Left colon (tissue), 2 donors: ENCODE data around the gene KRT16. TPM values are rescaled to one million over a fixed set of nuclear protein-coding genes. Genes with fewer than 3 reads are reported as not detected.
"Not testable (repeated sequence)": the region's sequence is repeated elsewhere in the genome, so short reads cannot be mapped to it uniquely, and the experiment has no call there.

Source experiments
- ATAC-seq: fragments of 200-7000 bp; cut with Tn5 transposase; one replicate; pipeline ENCODE4 v1.9.1; 2020; ENCODE audit warnings: mild to moderate bottlenecking, moderate library complexity
- DNase-seq, 2 donors: peaks; one replicate each; pipeline ENCODE4 v3.0.0-alpha.2; 2020
- intact Hi-C, 2 donors: fragments of 100-400 bp; cut with DNase I in 1 of 2; cut with micrococcal nuclease in 1 of 2; formaldehyde crosslinking; loops; one replicate each; pipeline versions ENCODE4 v1.11.2 to v1.14.0; 2022; cut with DNase I, micrococcal nuclease
- total RNA-seq, 2 donors: library from RNA; stranded (reverse); fragmentation: NEBNext Ultra II Directional; extraction: Animal tissue kit (Norgen Biotek cat#: 25700); gene quantifications; one replicate each; pipeline ENCODE4 v1.2.1, GENCODE V29; 2021
- donor health status: DM: no; HTN: no; CAD: no.
- donor health status: DM: yes; HTN: yes; CAD: no.

KRT16 gene
- total RNA-seq, 2 donors from 2014 or later = not detected

DNA sequence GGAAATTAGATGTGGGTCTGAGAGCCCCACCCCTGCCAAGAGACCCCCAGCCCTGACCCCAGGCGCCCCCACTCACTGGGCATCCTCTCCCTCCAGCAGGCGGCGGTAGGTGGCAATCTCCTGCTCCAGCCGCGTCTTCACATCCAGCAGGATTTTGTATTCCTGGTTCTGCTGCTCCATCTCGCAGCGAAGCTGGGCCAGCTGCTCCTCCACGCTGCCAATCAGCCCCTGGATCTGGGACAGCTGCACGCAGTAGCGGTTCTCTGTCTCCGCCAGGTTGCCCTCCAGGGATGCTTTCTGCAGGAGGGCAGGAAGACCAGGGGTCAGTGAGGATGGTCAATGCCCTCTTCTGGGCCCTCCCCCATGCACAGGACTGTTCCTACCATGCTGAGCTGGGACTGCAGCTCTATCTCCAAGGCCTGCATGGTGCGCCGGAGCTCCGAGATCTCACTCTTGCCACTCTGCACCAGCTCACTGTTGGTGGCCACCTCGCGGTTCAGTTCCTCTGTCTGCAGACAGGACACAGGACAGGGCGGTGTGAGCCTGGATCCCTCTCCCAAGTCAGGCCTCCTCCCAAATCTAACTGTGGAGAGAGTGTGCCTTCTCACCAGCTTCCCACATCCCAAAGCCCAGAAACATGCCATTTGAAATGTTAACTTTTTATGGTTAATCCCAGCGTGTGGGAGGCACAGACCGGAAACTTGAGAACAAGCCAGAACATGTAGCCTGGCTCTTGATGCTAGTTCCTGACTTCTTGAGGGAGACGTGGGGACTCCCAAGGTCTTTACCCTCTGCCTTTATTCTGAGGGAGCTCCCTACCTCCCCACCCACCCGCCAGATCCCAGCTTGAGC lies 8.2 kb upstream of the KRT16 start:
- no peak for DNase-seq
- intact Hi-C loops = no loop called here
- ATAC-seq = no peak

DNA sequence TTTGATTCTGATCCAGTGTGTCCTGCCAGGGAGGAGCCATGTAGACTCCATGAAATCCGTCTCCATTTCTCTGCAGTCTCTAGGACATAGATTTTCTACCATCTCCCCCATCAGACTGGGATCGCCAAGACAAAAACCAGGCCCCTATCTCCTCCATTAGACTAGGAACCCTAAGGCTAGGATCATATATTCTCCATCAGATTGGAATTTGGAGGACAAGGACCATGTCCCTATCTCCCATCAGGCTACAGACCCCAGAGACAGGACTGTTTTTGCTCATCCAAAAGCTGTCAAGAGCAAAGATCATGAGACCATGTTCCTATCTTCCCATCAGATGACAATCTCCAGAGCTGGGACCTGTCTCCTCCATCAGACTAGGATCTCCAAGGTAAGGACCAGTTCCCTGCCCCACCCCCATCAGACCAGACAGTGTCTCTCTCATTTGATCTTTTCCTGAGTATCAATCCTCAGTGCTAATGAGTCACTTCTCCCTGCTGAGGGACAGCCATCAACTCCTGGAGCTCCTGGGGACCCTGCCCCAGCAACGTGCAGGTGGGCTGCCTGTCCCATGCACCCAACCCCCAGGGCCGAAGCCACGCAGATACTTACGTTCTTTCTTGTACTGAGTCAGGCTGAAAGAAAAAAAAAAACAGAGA lies 7.5 kb upstream of the KRT16 start:
- ATAC-seq, DNase-seq, intact Hi-C loops: not testable (repeated sequence)

DNA sequence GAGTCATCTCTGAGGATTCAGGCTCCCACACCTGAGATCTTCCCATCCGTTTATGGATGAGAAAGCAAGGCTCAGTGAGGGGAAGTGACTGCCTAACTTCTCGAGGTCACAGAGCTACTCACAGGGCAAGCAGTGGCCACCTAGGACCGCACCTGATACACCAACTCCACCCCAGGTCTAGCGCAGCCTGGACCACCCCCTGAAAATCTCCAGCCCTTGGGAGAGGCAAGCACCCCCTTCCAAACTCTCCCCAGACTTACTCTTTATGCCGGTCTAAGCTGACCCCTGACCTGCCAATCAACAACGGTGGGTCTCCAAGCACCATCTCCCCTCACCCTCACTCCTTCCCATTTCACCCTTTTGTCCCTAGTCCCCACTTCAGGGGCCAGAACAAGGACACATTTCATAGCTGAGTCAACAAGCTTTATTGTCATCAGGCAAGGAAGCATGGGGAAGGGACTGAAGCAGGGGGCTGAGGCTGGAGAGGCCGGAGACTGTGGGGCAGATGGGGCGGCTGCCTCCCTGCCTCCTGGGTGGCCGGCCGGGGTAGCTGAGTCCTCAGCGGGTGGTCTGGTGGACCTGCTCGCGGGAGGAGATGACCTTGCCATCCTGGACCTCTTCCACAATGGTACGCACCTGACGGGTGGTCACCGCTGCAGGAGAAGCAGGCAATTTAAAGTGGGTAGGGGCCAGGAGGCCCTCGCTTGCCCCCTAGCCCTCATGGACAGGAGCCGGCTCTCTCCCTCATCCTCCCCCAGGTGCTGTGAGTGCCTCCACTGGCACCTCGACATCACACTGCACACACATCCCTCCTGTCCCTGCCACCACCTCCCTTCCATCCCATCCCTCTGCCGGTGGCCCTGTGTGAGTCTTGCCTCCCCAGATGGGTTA lies 6.7 kb upstream of the KRT16 start:
- DNase-seq (no peak), ATAC-seq (no peak)
- intact Hi-C loops = no loop called here

DNA sequence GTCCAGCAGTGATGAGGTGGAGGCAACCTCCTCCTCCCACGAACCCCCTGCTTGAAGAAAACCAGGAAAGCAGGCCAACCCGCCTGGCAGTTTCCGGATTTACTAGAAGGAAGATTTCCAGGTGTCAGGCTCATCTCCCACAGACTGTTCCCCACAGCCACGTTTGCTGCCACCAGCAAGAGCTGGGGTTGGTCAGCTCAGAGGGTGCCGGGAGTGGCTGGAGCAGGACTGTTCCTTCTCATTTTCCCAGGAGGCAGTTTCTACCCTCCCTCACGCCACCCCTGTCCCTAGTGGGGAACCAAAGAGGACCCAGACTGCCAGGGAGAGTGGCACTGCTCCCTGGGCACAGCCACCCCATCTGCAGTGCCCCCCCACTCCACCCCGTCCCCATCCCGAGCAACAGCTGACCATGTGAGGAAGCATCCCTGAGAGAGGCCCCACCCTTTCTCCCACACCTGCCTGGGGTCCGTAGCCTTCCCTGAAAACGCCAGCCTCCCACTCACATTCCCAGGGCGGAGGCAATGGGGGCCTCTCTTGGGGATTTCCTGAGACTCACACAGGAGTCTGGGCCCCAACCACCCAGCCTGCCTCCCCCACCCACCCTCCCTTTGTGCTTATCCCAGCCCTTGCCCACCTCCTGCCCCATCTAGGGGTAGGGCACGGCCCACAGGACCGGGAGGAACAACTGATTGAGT lies 5.9 kb upstream of the KRT16 start:
- no peak for ATAC-seq
- intact Hi-C loops = no loop called here
- DNase-seq = no peak

DNA sequence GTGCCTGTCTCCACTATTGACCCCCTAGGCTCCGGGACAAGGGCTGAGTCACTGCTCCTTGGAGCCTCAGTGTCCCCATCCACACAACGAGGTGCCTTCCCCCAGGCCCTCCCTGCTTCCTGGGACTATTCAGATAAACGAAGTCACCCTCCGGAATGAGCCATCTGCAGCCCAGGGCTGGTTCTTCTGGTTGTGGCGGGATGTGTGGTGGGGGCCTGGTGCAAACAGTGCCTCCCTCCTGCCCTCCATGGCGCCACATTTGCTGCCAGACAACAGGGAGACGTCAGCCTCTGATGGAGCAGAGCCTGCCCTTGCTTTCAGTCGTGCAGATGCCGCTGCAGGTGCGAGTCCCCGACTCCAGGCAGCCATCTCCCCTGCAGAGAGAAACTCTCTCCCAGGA lies 5.1 kb upstream of the KRT16 start:
- DNase-seq = no peak
- no peak for ATAC-seq
- intact Hi-C loops = no loop called here

DNA sequence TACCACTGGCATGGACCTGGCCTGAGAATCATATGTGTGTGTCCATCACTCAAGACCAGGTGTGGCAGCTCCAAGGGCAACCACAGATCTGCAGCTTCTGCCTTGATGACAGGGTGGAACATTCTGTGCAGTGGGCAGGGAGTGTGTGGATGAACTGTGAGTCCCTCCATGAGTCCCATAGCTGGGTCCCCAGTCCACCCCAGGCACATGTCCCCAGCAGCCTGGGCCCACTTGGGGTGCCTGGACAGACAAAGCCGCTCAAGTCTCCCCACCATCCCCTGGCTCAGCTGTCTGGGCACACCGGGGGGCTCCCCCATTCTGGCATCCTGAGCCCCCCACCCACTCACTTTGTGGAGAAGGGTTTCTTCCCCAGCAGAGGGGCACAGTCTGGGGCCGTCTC lies 4.6 kb upstream of the KRT16 start:
- ATAC-seq (no peak), DNase-seq (no peak)
- intact Hi-C loops = no loop called here

DNA sequence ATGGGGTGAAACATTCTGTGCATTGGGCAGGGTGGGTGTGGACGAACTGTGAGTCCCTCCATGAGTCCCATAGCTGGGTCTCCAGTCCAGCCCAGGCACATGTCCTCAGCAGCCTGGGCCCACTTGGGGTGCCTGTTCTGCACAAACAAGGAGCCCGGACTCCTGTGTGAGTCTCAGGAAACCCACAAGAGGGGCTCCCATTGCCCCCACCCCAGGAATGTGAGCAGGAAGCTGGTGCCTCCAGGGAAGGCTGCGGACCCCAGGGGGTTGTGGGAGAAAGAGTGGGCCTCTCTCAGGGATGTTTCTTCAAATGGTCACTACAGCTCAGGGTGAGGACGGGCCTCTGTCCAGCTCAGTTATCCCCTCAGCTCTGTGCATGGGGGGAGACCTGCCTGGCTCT lies 3.9 kb upstream of the KRT16 start:
- ATAC-seq, DNase-seq, intact Hi-C loops: not testable (repeated sequence)

DNA sequence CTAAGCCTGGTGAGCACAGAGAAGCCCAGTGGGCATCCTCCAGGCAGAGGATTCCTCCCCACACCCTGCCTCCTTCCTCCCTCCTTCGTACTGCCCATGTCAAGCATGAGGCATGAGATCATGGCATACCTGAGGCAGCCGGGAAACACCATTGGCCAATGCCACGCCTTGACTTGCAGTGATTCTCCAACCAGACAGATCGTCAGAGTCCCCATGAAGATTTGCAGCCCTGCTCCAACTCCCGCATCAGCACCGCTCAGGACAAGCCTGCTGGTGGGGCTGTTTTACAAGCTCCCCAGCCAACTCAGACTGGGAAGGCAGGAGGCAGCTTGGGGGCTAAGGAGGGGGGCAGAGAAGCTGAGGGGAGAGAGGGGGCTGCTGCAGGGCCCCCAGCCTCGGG lies 2.9 kb upstream of the KRT16 start:
- ATAC-seq (no peak), DNase-seq (no peak)
- intact Hi-C loops = no loop called here

DNA sequence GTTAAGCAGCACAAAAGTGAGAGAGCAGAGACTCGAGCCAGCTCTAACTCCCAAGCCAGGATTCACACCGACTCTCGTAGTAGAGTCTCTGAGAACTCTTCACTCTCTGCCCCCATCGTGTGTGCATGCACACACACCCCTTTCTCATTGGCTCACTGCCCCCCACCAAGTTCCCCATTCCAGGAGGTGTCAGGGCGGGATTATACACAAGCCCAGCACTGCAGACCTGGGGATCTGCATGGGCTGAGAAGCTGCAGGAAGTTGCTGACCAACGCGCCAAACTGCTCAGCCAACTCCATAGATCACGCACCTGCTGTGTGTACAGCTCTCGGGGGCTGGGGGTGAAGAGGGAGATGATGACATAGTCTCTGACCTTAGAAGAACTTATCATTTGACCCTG lies 2.2 kb upstream of the KRT16 start:
- DNase-seq, intact Hi-C loops, ATAC-seq: not testable (repeated sequence)

DNA sequence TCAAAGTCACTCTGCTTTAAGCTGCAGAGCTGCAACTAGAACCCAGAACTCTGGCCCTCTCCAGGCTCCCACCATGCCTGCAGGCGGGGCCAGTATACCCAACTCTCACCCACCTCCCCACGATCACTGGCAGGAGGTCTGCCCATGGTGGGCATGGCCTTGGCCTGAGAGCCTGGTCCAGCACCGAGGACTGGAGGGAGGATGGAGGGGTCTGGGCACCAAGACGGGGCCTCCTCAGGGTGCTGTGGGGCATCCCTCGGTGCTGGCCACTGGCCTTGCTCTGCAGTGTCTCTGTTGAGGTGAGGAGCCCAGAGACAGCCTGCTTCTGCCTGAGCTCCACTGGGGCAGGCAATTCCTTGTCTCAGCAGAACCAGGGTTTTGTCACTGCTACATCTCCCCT lies 1.5 kb upstream of the KRT16 start:
- DNase-seq (no peak), ATAC-seq (no peak)

DNA sequence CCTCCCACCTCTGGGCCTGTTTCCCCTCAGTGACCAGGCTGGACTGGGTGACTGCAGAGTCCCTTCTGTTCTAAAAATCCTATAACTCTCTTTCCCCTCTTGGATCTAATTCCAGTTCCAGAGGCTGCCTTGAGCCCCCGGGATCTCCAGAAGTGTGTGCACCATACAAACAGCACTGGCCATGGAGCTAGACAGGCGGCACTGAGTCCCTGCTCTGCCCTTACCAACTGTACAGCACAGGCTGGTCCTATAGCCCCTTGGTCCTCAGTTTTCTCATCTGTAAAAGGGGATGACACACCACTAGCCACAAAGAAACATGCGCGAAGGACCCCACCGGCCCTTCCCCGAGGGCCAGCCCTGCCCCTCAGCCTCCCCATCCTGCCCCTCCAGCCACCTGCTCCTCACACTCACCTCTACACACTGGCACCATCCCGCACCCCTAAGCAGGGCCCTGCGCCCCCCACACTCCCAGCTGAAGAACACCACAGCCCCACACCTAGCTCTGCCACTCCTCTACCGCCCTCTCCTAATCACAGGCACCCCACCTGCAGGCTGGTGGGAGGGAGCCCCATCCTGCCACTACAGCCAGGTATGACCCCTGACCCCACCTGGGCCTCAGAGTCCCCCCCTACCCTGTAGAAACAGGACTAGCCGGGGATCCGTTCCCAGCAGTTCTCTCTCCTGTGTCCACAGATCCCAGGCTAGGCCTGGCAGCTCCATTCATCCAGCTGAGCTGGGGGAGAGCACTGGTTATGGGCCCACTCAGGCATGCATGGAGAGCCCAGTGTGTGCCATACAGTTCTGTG lies 913 bp upstream of the KRT16 start:
- DNase-seq (no peak), ATAC-seq (no peak)
- intact Hi-C loops = no loop called here

More for the DNA sequence above, 1.5 kb upstream of the KRT16 start:
- intact Hi-C loops = no loop called here

DNA sequence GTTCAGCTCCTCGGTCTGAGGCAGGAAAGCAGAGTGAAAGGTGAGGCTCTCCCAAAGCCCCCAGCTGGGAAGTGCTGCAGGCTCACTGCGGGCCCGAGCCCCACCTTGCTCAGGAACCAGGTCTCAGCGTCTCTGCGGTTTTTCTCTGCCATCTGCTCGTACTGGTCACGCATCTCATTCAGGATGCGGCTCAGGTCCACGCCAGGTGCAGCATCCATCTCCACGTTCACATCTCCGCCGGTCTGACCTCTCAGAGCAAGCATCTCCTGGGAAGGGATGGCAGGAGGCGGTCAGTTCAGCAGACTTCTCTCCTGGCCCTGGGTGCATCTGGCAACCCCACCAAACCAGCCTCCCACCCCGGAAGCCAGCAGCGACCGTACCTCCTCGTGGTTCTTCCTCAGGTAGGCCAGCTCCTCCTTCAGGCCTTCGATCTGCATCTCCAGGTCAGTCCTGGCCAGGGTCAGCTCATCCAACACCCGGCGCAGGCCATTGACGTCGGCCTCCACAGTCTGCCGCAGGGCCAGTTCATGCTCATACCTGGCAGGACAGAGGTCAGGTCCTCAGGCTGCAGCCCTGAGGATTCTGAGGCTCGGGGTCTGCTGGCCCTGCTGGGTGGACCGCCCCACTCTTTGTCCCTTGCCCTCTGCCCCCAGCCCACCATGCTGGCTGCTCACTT lies 1.5 kb downstream of the KRT16 start:
- no peak for DNase-seq

DNA sequence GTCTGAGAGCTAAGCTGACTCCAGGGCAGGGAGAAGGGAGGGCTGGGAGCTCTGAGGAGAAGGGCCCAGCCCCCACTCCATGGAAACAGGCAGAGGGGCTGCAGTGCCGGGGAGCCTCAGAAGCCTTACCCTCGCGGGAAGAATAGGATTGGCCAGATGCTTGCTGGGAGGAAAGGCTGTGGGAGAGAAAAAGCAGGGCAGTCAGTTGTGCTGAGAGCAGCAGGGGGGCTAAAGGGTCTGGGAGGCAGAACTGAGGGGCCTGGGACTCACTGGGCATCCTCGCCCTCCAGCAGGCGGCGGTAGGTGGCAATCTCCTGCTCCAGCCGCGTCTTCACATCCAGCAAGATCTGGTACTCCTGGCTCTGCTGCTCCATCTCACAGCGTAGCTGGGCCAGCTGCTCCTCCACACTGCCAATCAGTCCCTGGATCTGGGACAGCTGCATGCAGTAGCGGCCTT lies 2.5 kb downstream of the KRT16 start:
- intact Hi-C loops, ATAC-seq: not testable (repeated sequence)
- peak in 1 of 2 donors; percentile 23 for DNase-seq

More for the DNA sequence above, 1.5 kb downstream of the KRT16 start:
- intact Hi-C loops = no loop called here
- ATAC-seq = no peak

DNA sequence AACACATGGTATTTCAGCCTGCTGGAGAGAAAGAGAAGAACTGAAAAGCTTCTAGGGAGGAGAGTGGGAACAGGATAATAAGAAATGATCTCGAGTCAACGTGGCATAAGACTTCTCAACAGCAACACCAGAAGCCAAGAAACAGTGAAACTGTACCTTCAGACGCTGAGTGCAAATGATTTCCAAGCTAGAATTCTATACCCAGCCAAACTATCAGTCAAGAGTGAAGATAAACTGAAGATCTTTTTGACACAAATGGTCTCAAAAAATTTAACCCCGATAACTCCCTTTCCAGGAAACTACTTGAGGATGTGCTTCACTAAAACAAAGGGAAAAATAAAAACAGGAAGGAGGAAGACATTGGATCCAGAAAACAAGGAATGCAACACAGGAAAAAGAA lies 5.6 kb downstream of the KRT16 start:
- intact Hi-C loops, ATAC-seq, DNase-seq: not testable (repeated sequence)

DNA sequence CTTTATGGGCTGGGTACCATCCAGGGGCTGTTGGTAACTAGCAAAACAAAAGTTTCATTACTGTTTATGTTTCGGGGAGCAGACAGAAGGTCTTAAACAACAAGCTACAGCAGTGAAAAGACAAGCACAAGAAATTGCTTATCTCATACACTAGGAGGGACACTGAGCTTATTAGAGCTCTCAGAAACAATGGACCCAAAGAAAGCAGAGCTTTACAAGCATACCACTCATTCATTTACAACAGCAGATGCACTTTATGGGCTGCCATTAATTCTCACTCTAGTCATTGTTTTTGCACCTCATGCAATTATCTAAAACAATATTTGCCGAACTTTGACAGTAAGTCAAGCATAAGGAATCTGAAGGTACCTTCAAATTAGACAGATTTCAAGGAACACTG lies 10.0 kb downstream of the KRT16 start:
- DNase-seq = no peak
- no peak for ATAC-seq
- intact Hi-C loops = no loop called here

DNA sequence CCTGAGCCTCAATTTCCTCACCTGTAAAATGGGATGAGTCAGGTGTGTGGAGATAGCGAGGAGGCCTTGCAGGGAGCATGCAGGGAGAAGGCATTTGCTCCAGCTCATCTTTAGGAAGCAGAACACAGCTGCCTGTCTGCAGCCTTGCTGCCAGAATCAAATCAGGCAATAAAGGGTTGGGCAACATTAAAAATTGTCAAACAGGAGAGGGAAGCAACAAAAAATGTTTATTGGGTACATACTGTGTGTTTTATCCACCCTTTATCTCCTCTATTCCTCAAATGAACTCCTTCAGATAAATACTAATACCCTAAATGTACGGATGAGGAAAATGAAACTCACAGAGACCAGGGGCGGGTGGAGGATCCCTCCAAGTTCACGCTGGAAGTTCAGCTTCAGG lies 12.2 kb downstream of the KRT16 start:
- ATAC-seq (no peak), DNase-seq (no peak)
- intact Hi-C loops = no loop called here

DNA sequence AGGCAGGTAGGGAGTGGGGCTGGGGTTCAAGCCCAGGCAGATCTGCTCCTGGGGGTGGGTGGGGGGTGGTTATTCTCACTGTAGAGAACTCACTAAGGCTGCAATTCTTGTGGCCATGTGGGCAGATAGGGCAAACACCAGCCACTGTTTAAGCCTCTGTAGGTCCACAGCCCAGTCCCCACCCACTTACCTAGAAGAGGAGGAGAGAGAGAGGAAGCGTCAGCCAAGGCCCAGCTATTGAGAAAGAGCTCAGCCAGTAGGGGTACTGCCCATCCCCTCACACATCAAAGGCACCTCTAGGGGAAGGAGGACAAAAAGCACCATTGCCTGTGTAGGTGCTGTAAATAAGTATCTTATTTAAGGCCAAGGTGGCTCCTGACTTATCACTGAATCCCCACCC lies 12.9 kb downstream of the KRT16 start:
- DNase-seq = no peak
- no peak for ATAC-seq
- intact Hi-C loops = no loop called here
